ENCODE data around the gene GNMT.
"Not testable (repeated sequence)": the region's sequence is repeated elsewhere in the genome, so short reads cannot be mapped to it uniquely, and the experiment has no call there.

GNMT gene

GRCh38 chr6:42960243-42961019, at the start of gene GNMT:
Gene GNMT, plus strand, starts transcription at chr6:42960754. Its CDS starts 14 bp downstream, at chr6:42960768.
- DNase-seq: peak; percentile 15 to 38

GRCh38 chr6:42911171-42912021, 49.2 kb upstream of the GNMT start:
- DNase-seq: no peak

GRCh38 chr6:42914546-42914945, 46.0 kb upstream of the GNMT start:
- DNase-seq: no peak

- no peak for DNase-seq
Observed at GRCh38 chr6:42915732-42916131, 44.8 kb upstream of the GNMT start, which contains the start of gene PTCRA. Gene PTCRA, plus strand, starts transcription at chr6:42916053. Its CDS starts 17 bp downstream, at chr6:42916070.

- no peak for DNase-seq
Observed at GRCh38 chr6:42916288-42916687, 44.3 kb upstream of the GNMT start.

GRCh38 chr6:42921801-42922200, 38.8 kb upstream of the GNMT start:
- DNase-seq: no peak

GRCh38 chr6:42923666-42924065, 36.9 kb upstream of the GNMT start:
- DNase-seq: no peak

GRCh38 chr6:42925248-42925857, 35.2 kb upstream of the GNMT start:
- DNase-seq: no peak

- DNase-seq: peak; percentile 94 to 95
Observed at GRCh38 chr6:42928986-42929820, 31.4 kb upstream of the GNMT start, which contains the start of gene CNPY3. Gene CNPY3, plus strand, starts transcription at chr6:42929480. Its CDS starts 91 bp downstream, at chr6:42929571.

- peak; percentile 62 to 69 for DNase-seq
Observed at GRCh38 chr6:42929821-42930360, 30.7 kb upstream of the GNMT start.

- DNase-seq: no peak
Observed at GRCh38 chr6:42932412-42932811, 28.1 kb upstream of the GNMT start.

GRCh38 chr6:42933205-42933604, 27.3 kb upstream of the GNMT start:
- DNase-seq: no peak

- DNase-seq: no peak
Observed at GRCh38 chr6:42935322-42935721, 25.2 kb upstream of the GNMT start.

GRCh38 chr6:42936398-42936797, 24.2 kb upstream of the GNMT start:
- no peak for DNase-seq

- no peak for DNase-seq
Observed at GRCh38 chr6:42937548-42938427, 22.8 kb upstream of the GNMT start.

- DNase-seq: no peak
Observed at GRCh38 chr6:42938428-42938796, 22.1 kb upstream of the GNMT start.

- DNase-seq: no peak
Observed at GRCh38 chr6:42938987-42939809, 21.4 kb upstream of the GNMT start.

- DNase-seq: no peak
Observed at GRCh38 chr6:42939810-42940167, 20.8 kb upstream of the GNMT start.

- DNase-seq: no peak
Observed at GRCh38 chr6:42940493-42941045, 20.0 kb upstream of the GNMT start.

GRCh38 chr6:42941356-42941755, 19.2 kb upstream of the GNMT start:
- DNase-seq: not testable (repeated sequence)
